Keratinocyte (primary cell): ENCODE measurements around the gene IPO11.

Source experiments
- CTCF ChIP-seq, 3 experiments: IDR thresholded peaks in 1 of 3; conservative IDR thresholded peaks in 1 of 3; optimal IDR thresholded peaks in 1 of 3; 2 replicates in 2 of 3; 3 replicates in 1 of 3; pipeline versions ENCODE3 to v1.5.1; 2011; ENCODE audit warnings: low read length in 3 of 3, mild to moderate bottlenecking in 3 of 3, moderate library complexity in 2 of 3, control low read depth in 1 of 3, inconsistent platforms in 1 of 3; ENCODE audit not compliant: insufficient read depth in 2 of 3; ENCODE audit errors: extremely low read depth in 1 of 3
- EZH2 ChIP-seq: IDR thresholded peaks from one replicate; pipeline ENCODE4 v1.6.1; 2012; ENCODE audit warnings: inconsistent platforms, mild to moderate bottlenecking, low read length, moderate library complexity

GRCh38 chr5:62650197-62650596 is 237.6 kb downstream of the IPO11 start:
- no peak for TF ChIP-seq EZH2
- no peak for TF ChIP-seq CTCF (optimal IDR thresholded peaks at IDR 0.05 in 1 of 3, IDR thresholded peaks at IDR 0.05 in 1 of 3, conservative IDR thresholded peaks at IDR 0.05 in 1 of 3; ENCODE audit: extremely low read depth in 1 of 3, insufficient read depth in 2 of 3, low read length in 3 of 3)
